H4 (cell line): ENCODE measurements around the gene ABCG8. TPM values are rescaled to one million over a fixed set of nuclear protein-coding genes. Genes with fewer than 3 reads are reported as not detected.

ENCODE experiments used
- DNase-seq: peaks from one replicate; pipeline ENCODE4 v3.0.0-alpha.2; 2015; ENCODE audit warnings: low spot score
- total RNA-seq: library from RNA; depleted of rRNA; stranded (reverse); fragments of >200 nt; shearing (Covaris generic); gene quantifications from 2 replicates; pipeline ENCODE4 v1.2.3, GENCODE V29; 2014; rRNA removed

ABCG8 gene
- total RNA-seq, 1 experiment from 2014 or later: not detected

GRCh38 chr2:43924463-43924862 lies 85.7 kb downstream of the ABCG8 start:
- no peak for DNase-seq

- DNase-seq: no peak
Measured at GRCh38 chr2:43925431-43925830, 86.7 kb downstream of the ABCG8 start.

- DNase-seq: no peak
Measured at GRCh38 chr2:43927442-43927841, 88.7 kb downstream of the ABCG8 start.

GRCh38 chr2:43931293-43931692 lies 92.5 kb downstream of the ABCG8 start:
- DNase-seq: no peak

Other genes with a start within 250 kb of the ABCG8 start
- 10.9 and 13.5 TPM in 2 replicates for gene THADA, start 242.9 kb upstream of the ABCG8 start, total RNA-seq
- 0.70 and 0.75 TPM in 2 replicates for gene PLEKHH2, start 201.7 kb upstream of the ABCG8 start, total RNA-seq
- gene C1GALT1C1L, start 162.5 kb upstream of the ABCG8 start, total RNA-seq: 3.9 and 4.2 TPM in 2 replicates
- 13.5 and 21.5 TPM in 2 replicates for gene DYNC2LI1, start 64.9 kb upstream of the ABCG8 start, total RNA-seq
- not detected in 2 replicates for gene ABCG5, start 132 bp upstream of the ABCG8 start, total RNA-seq
- 39.9 and 50.6 TPM in 2 replicates for gene LRPPRC, start 157.0 kb downstream of the ABCG8 start, total RNA-seq